ENCODE measurements around the gene IKZF5. TPM values are rescaled to one million over a fixed set of nuclear protein-coding genes. Genes with fewer than 3 reads are reported as not detected.

Gene IKZF5
- total RNA-seq, 2 donors from 2014 or later: 7.5 to 16.7 TPM

- H3K4me3 ChIP-seq: no peak overlapping the region
- H3K4me1 ChIP-seq: no peaks in the 10 kb centered on the region
- H3K27me3 ChIP-seq: no peaks in the 10 kb centered on the region
- no peaks in the 10 kb centered on the region for H3K36me3 ChIP-seq
- H3K27ac ChIP-seq: no peak overlapping the region
- intact Hi-C loops (cut with DNase I): no loop called here
- no peak overlapping the region for H3K9ac ChIP-seq (ENCODE audit: low read depth in 2 of 2, low read length in 2 of 2)
- DNase-seq: no peak
- no peaks in the 10 kb centered on the region for H3K9me3 ChIP-seq
- no peak for TF ChIP-seq CTCF (IDR thresholded peaks at IDR 0.05)
These were observed 22.5 kb upstream of the IKZF5 start for GRCh38 chr10:123031124-123031523.

- H3K4me3 ChIP-seq: no peak overlapping the region
- H3K9ac ChIP-seq (ENCODE audit: low read depth in 2 of 2, low read length in 2 of 2): no peak overlapping the region
- TF ChIP-seq CTCF (IDR thresholded peaks at IDR 0.05): no peak
- H3K9me3 ChIP-seq: no peaks in the 10 kb centered on the region
- intact Hi-C loops (cut with DNase I): no loop called here
- H3K27ac ChIP-seq: no peak overlapping the region
- DNase-seq: no peak
- no peaks in the 10 kb centered on the region for H3K4me1 ChIP-seq
- H3K27me3 ChIP-seq: no peaks in the 10 kb centered on the region
- no peaks in the 10 kb centered on the region for H3K36me3 ChIP-seq
These were observed 19.3 kb upstream of the IKZF5 start for GRCh38 chr10:123027861-123028260.

- Histone ChIP-seq H3K9me3 (no peaks in the 10 kb centered on the region), H3K27ac (no peak overlapping the region), H3K36me3 (no peaks in the 10 kb centered on the region), H3K9ac (ENCODE audit: low read depth in 2 of 2, low read length in 2 of 2) (no peak overlapping the region), H3K4me3 (no peak overlapping the region), H3K27me3 (no peaks in the 10 kb centered on the region), H3K4me1 (no peaks in the 10 kb centered on the region)
- intact Hi-C loops (cut with DNase I): no loop called here
- TF ChIP-seq CTCF (IDR thresholded peaks at IDR 0.05): no peak
- DNase-seq: no peak
These were observed 17.7 kb upstream of the IKZF5 start for GRCh38 chr10:123026302-123026701.

GRCh38 chr10:123024540-123024939 lies 15.9 kb upstream of the IKZF5 start:
- H3K27ac ChIP-seq: no peak overlapping the region
- no peak for TF ChIP-seq CTCF (IDR thresholded peaks at IDR 0.05)
- H3K36me3 ChIP-seq: no peaks in the 10 kb centered on the region
- intact Hi-C loops (cut with DNase I): no loop called here
- H3K9ac ChIP-seq (ENCODE audit: low read depth in 2 of 2, low read length in 2 of 2): no peak overlapping the region
- no peaks in the 10 kb centered on the region for H3K4me1 ChIP-seq
- H3K27me3 ChIP-seq: no peaks in the 10 kb centered on the region
- no peak for DNase-seq
- no peak overlapping the region for H3K4me3 ChIP-seq
- H3K9me3 ChIP-seq: no peaks in the 10 kb centered on the region

- TF ChIP-seq CTCF (IDR thresholded peaks at IDR 0.05): no peak
- no peak for DNase-seq
- Histone ChIP-seq H3K4me3 (no peak overlapping the region), H3K36me3 (no peaks in the 10 kb centered on the region), H3K9me3 (no peaks in the 10 kb centered on the region), H3K4me1 (no peaks in the 10 kb centered on the region), H3K27ac (no peak overlapping the region), H3K27me3 (no peaks in the 10 kb centered on the region), H3K9ac (ENCODE audit: low read depth in 2 of 2, low read length in 2 of 2) (no peak overlapping the region)
- intact Hi-C loops (cut with DNase I): no loop called here
These were observed 12.9 kb upstream of the IKZF5 start for GRCh38 chr10:123021517-123021916.

Measured in colonic mucosa (tissue), 4 donors.